Measurements from ENCODE around the gene RANGAP1. TPM values are rescaled to one million over a fixed set of nuclear protein-coding genes. Genes with fewer than 3 reads are reported as not detected.

The RANGAP1 gene
- total and polyA plus RNA-seq, 2 of the 8 experiments (the other 6 are each of a cell fraction or from before 2014, with no cell fraction given): 121 to 171 TPM

GRCh38 chr22:41280065-41280464 lies 5.9 kb downstream of the RANGAP1 start:
- no peak overlapping the region for H4K8ac ChIP-seq (ENCODE audit: extremely low read depth, insufficient read depth, low read length)
- H3K4me2 ChIP-seq (ENCODE audit: insufficient read depth in 1 of 2, low read depth in 2 of 2, low read length in 2 of 2): no peak overlapping the region
- no peak overlapping the region for H2AFZ ChIP-seq (ENCODE audit: low read length)
- no peak overlapping the region for H2BK15ac ChIP-seq (ENCODE audit: low read length)
- peaks cover 10% of the 10 kb centered on the region; the same call in 1 of the 2 replicates for H3K79me1 ChIP-seq (ENCODE audit: low read depth, low read length)
- no peak overlapping the region for H3K9ac ChIP-seq (replicated peaks in 1 of 4; ENCODE audit: extremely low read depth in 1 of 4, low read depth in 3 of 4, low read length in 3 of 4)
- H3K27ac ChIP-seq (ENCODE audit: low read depth, low read length): no peak overlapping the region; the same call in 1 of the 2 replicates
- H3K36me3 ChIP-seq (ENCODE audit: control insufficient read depth in 2 of 4, insufficient read depth in 4 of 4, low read length in 3 of 4): peaks cover 27 to 89% (median 47%) of the 10 kb centered on the region in 4 experiments
- no peak overlapping the region for H3K23ac ChIP-seq (ENCODE audit: insufficient read length)
- peak overlapping the region; percentile 48; the same call in 1 of the 2 replicates for H2BK5ac ChIP-seq (ENCODE audit: low read depth, low read length)
- no peaks in the 10 kb centered on the region for H3K23me2 ChIP-seq (ENCODE audit: low read depth, low read length)
- no peaks in the 10 kb centered on the region for H3K9me3 ChIP-seq (ENCODE audit: insufficient read depth in 2 of 2, low read depth in 1 of 2, low read length in 1 of 2)
- peaks cover 2 to 38% of the 10 kb centered on the region in 2 experiments; a peak in 3 of 4 replicates for H3K79me2 ChIP-seq (ENCODE audit: control insufficient read depth in 1 of 2, insufficient read depth in 2 of 2, low read length in 2 of 2)
- ChIA-PET CTCF (ENCODE audit: partially characterized antibody) (interaction anchor here (1.2 kb wide), 1 partner anchor 21 kb away, joined by 3 read pairs; no protein-coding TSS in a partner anchor), POLR2A (ENCODE audit: partially characterized antibody) (interaction anchor here (1.0 to 3.2 kb wide), 5 partner anchors 8 to 134 kb away, joined by 3 to 24 read pairs (median 3); no protein-coding TSS in a partner anchor)
- no peak overlapping the region for H4K5ac ChIP-seq (ENCODE audit: insufficient read length, low read depth, low read length)
- no peak overlapping the region for H2BK120ac ChIP-seq (replicated peaks; ENCODE audit: low read depth, low read length)
- H3K4me3 ChIP-seq (ENCODE audit: extremely low read depth in 1 of 4, insufficient read depth in 2 of 4, low read depth in 3 of 4, low read length in 4 of 4): no peak overlapping the region
- no peak for DNase-seq (ENCODE audit: low read depth in 1 of 2, low spot score in 2 of 2)
- peaks cover 0 to 5% (median 0%) of the 10 kb centered on the region in 4 experiments; a peak in 2 of 7 replicates for H3K4me1 ChIP-seq (replicated peaks in 1 of 4; ENCODE audit: control insufficient read depth in 3 of 4, insufficient read depth in 4 of 4, low read length in 3 of 4)
- H3K18ac ChIP-seq (ENCODE audit: extremely low read depth, low read length): no peak overlapping the region
- H4K20me1 ChIP-seq (replicated peaks in 1 of 2; ENCODE audit: control insufficient read depth in 1 of 2, insufficient read depth in 2 of 2, low read length in 2 of 2): peaks cover 4 to 16% of the 10 kb centered on the region in 2 experiments
- H3K56ac ChIP-seq (replicated peaks; ENCODE audit: insufficient read length, low read depth, low read length): no peak overlapping the region
- H3K4ac ChIP-seq (replicated peaks; ENCODE audit: insufficient read length, low read depth, low read length): no peak overlapping the region
- H3K27me3 ChIP-seq (replicated peaks in 1 of 4; ENCODE audit: control insufficient read depth in 3 of 4, extremely low read depth in 1 of 4, insufficient read depth in 3 of 4, low read length in 3 of 4): no peaks in the 10 kb centered on the region
- H2AK5ac ChIP-seq (ENCODE audit: low read depth, low read length): no peak overlapping the region
- H2BK12ac ChIP-seq (ENCODE audit: low read depth, low read length): no peak overlapping the region
- H4K91ac ChIP-seq (replicated peaks; ENCODE audit: insufficient read length, low read length): no peak overlapping the region
- WGBS, 2 experiments (ENCODE audit: extremely low coverage in 1 of 2, insufficient coverage in 1 of 2, insufficient read length in 1 of 2, insufficient replicate concordance in 2 of 2, low coverage in 1 of 2, low lambda C conversion rate in 2 of 2, missing lambda C conversion rate in 1 of 2): 95% methylated on average over 3 of the region's 3 CpGs; no CpG with 5 or more reads in 1 of the 2 experiments
- no peak overlapping the region for H3K14ac ChIP-seq (ENCODE audit: insufficient read length)
- no peak for FAIRE-seq
- no peak overlapping the region for H2BK20ac ChIP-seq (ENCODE audit: low read length)
- TF ChIP-seq E2F6 (IDR thresholded peaks at IDR 0.05) (no peak), TCF12 (IDR thresholded peaks at IDR 0.05; ENCODE audit: low read depth, low read length) (no peak), CREB1 (IDR thresholded peaks at IDR 0.05) (no peak), CTCF (IDR thresholded peaks at IDR 0.05; ENCODE audit: control extremely low read depth in 1 of 3, insufficient read depth in 1 of 3, low read depth in 1 of 3, low read length in 3 of 3) (no peak), GABPA (IDR thresholded peaks at IDR 0.05; ENCODE audit: borderline replicate concordance, insufficient read depth, low read length) (no peak), POLR2A (IDR thresholded peaks at IDR 0.05; ENCODE audit: control extremely low read depth in 1 of 2, low read depth in 2 of 2, low read length in 2 of 2) (no peak), EP300 (IDR thresholded peaks at IDR 0.05; ENCODE audit: borderline replicate concordance in 1 of 2, low read depth in 2 of 2, low read length in 2 of 2) (no peak), SRF (IDR thresholded peaks at IDR 0.05; ENCODE audit: low read depth, low read length) (no peak), KDM1A (IDR thresholded peaks at IDR 0.05; ENCODE audit: borderline replicate concordance, low read length) (no peak), RBBP5 (IDR thresholded peaks at IDR 0.05; ENCODE audit: borderline replicate concordance, low read depth, low read length) (no peak)
